Measurements from ENCODE around the gene PCSK5. TPM values are rescaled to one million over a fixed set of nuclear protein-coding genes. Genes with fewer than 3 reads are reported as not detected.

The PCSK5 gene
- total RNA-seq, 1 experiment from 2014 or later, result 13.3 TPM

GRCh38 chr9:76373173-76373783 lies 482.8 kb downstream of the PCSK5 start:
- DNase-seq (ENCODE audit: extremely low read depth, low read depth), result peak; percentile 79

GRCh38 chr9:76373784-76374474 lies 483.5 kb downstream of the PCSK5 start:
- no peak for DNase-seq (ENCODE audit: extremely low read depth, low read depth)

- DNase-seq (ENCODE audit: extremely low read depth, low read depth), result peak; percentile 100
Measured at GRCh38 chr9:76374783-76375559, 484.5 kb downstream of the PCSK5 start.

GRCh38 chr9:76377791-76378190 lies 487.3 kb downstream of the PCSK5 start:
- DNase-seq (ENCODE audit: extremely low read depth, low read depth), result no peak

GRCh38 chr9:76378367-76379073 lies 488.0 kb downstream of the PCSK5 start:
- no peak for DNase-seq (ENCODE audit: extremely low read depth, low read depth)

GRCh38 chr9:76379494-76379893 lies 489.0 kb downstream of the PCSK5 start:
- peak; percentile 80 for DNase-seq (ENCODE audit: extremely low read depth, low read depth)

- DNase-seq (ENCODE audit: extremely low read depth, low read depth), result no peak
Measured at GRCh38 chr9:76390656-76391055, 500.2 kb downstream of the PCSK5 start.

- DNase-seq (ENCODE audit: extremely low read depth, low read depth), result peak; percentile 89
Measured at GRCh38 chr9:76394195-76394959, 503.9 kb downstream of the PCSK5 start, which contains the start of gene RFK. TSS of gene RFK (minus strand) at chr9:76394426. CDS start at chr9:76394171, 255 bp downstream.

GRCh38 chr9:76394960-76395252 lies 504.4 kb downstream of the PCSK5 start:
- DNase-seq (ENCODE audit: extremely low read depth, low read depth), result peak; percentile 59

- no peak for DNase-seq (ENCODE audit: extremely low read depth, low read depth)
Measured at GRCh38 chr9:76395381-76395780, 504.9 kb downstream of the PCSK5 start.

GRCh38 chr9:76396144-76396543 lies 505.7 kb downstream of the PCSK5 start:
- no peak for DNase-seq (ENCODE audit: extremely low read depth, low read depth)

GRCh38 chr9:76396597-76396996 lies 506.1 kb downstream of the PCSK5 start:
- no peak for DNase-seq (ENCODE audit: extremely low read depth, low read depth)

- DNase-seq (ENCODE audit: extremely low read depth, low read depth), result no peak
Measured at GRCh38 chr9:76399856-76400255, 509.4 kb downstream of the PCSK5 start.

GRCh38 chr9:76400534-76401096 lies 510.1 kb downstream of the PCSK5 start:
- no peak for DNase-seq (ENCODE audit: extremely low read depth, low read depth)

- no peak for DNase-seq (ENCODE audit: extremely low read depth, low read depth)
Measured at GRCh38 chr9:76401176-76401575, 510.7 kb downstream of the PCSK5 start.

- DNase-seq (ENCODE audit: extremely low read depth, low read depth), result no peak
Measured at GRCh38 chr9:76401580-76402354, 511.3 kb downstream of the PCSK5 start.

- DNase-seq (ENCODE audit: extremely low read depth, low read depth), result peak; percentile 48
Measured at GRCh38 chr9:76403352-76403751, 512.9 kb downstream of the PCSK5 start.

- DNase-seq (ENCODE audit: extremely low read depth, low read depth), result no peak
Measured at GRCh38 chr9:76404401-76404800, 513.9 kb downstream of the PCSK5 start.

GRCh38 chr9:76405340-76405739 lies 514.9 kb downstream of the PCSK5 start:
- DNase-seq (ENCODE audit: extremely low read depth, low read depth), result no peak
